Activated CD4-positive, alpha-beta T cell treated with anti-CD3 and anti-CD28 coated beads for 36 hours (primary cell): ENCODE data around the gene ATP4B. TPM values are rescaled to one million over a fixed set of nuclear protein-coding genes. Genes with fewer than 3 reads are reported as not detected.

ENCODE experiments used
- ATAC-seq: fragments of 200-7000 bp; cut with Tn5 transposase; one replicate; pipeline ENCODE4 v1.10.0; 2021; ENCODE audit warnings: mild to moderate bottlenecking, moderate library complexity
- CTCF ChIA-PET: fragments of 350-600 bp; sonication (Branson Sonifier 250); formaldehyde crosslinking; loops from one replicate; lab custom pipeline; 2021; ENCODE audit warnings: antibody characterized with exemption; lab: Charles Lee
- POLR2A ChIA-PET: fragments of 350-600 bp; sonication (Branson Sonifier 250); formaldehyde crosslinking; loops from one replicate; lab custom pipeline; 2021; ENCODE audit warnings: antibody characterized with exemption, inconsistent platforms; lab: Charles Lee
- DNase-seq: peaks from one replicate; pipeline ENCODE4 v3.0.0-alpha.2; 2020
- H3K27ac Mint-ChIP-seq: one replicate; pipeline ENCODE4 v1.8.0; 2021; ENCODE audit warnings: mixed read lengths
- H3K27me3 Mint-ChIP-seq: one replicate; pipeline ENCODE4 v1.8.0; 2021; ENCODE audit warnings: mixed read lengths
- H3K36me3 Mint-ChIP-seq: one replicate; pipeline ENCODE4 v1.8.0; 2021; ENCODE audit warnings: low read depth, mixed read lengths
- H3K4me1 Mint-ChIP-seq: one replicate; pipeline ENCODE4 v1.8.0; 2021; ENCODE audit warnings: mixed read lengths
- H3K4me3 Mint-ChIP-seq: one replicate; pipeline ENCODE4 v1.8.0; 2021; ENCODE audit warnings: mild to moderate bottlenecking, moderate library complexity, mixed read lengths
- H3K9me3 Mint-ChIP-seq: one replicate; pipeline ENCODE4 v1.8.0; 2021; ENCODE audit warnings: low read depth, mixed read lengths
- intact Hi-C, 2 experiments: fragments of 100-400 bp; cut with DNase I in 1 of 2; cut with micrococcal nuclease in 1 of 2; formaldehyde crosslinking; loops; one replicate each; pipeline versions ENCODE4 v1.14.2 to v1.15.1; 2022 to 2024; cut with DNase I, micrococcal nuclease
- total RNA-seq, 2 experiments: library from RNA; stranded (reverse); gene quantifications; one replicate each; pipeline ENCODE4 v1.2.3, GENCODE V29; 2021

ATP4B gene
- total RNA-seq, 2 experiments from 2014 or later, result not detected

DNA sequence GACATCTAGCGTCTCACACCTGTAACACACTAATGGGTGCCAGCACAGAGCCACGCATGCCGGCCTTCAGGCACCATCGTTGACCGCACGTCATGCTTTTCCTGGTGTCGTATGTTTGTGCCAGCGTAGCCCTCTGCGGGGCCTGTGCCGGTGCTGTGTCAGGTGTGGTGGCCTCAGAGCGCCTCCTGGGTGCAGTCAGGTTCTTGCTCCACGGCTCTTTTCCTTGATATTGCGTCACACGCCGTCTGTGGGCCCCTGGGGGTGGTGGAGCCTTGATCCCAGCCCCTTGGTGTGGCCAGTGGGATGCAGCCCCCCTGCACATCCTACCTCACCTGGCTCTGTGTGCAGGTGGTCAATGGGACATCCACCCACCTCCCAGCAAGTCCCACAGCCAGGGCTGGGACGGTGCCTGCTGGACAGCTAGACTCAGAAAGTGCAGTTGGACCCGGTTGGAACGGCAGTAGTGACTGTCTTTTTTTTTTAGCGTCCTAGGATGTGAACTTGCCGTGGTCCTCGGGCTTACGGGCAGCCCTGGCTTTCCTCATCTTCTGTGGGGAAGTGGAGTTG lies 48.9 kb downstream of the ATP4B start:
- H3K27me3 Mint-ChIP-seq, result no peaks in the 10 kb centered on the region
- intact Hi-C loops, result no loop called here
- H3K27ac Mint-ChIP-seq, result no peak overlapping the region
- H3K9me3 Mint-ChIP-seq, result no peaks in the 10 kb centered on the region
- ATAC-seq (no peak), DNase-seq (no peak)
- POLR2A ChIA-PET, result no interaction called here
- H3K4me3 Mint-ChIP-seq, result no peak overlapping the region
- CTCF ChIA-PET, result no interaction called here
- peaks cover 22% of the 10 kb centered on the region for H3K4me1 Mint-ChIP-seq
- H3K36me3 Mint-ChIP-seq, result peaks cover 38% of the 10 kb centered on the region

DNA sequence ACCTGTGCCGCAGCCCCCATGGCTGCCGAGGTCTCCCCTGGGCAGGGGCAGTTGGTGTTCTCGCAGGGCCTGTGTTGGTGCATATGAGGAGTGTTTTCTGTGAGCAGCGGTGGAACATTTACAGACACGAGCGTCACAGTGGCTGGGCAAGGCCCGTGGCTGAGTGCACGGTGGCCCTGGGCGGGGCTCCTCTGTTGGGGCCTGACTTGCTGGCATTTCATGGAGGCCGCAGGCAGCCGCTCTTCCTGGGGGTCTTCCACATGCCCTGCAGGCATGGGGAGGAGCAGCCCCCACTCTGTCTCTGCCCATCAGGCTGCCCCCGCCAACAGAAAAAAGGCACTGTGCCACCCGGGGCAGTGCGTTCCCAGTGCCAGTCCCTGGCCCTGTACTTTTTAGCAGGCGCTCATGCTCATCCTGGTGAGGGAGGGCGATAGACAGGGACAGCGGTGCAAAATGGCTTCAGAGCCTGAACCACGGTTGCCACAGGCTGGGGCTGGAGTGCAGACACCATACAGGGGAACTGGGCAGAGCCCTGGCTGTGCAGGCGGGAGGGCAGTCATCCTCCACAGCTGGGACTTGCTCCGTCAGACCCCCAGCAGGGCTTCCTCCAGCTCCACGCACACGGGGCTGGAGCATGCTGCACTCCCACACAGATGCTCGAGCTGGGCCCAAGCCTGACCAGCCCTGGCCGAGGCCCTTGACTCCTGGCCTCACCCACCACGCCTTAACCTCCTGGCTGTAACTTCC lies 49.9 kb downstream of the ATP4B start:
- DNase-seq (no peak), ATAC-seq (no peak)
- no peak overlapping the region for H3K27ac Mint-ChIP-seq
- intact Hi-C loops, result no loop called here
- H3K27me3 Mint-ChIP-seq, result no peaks in the 10 kb centered on the region
- H3K36me3 Mint-ChIP-seq, result peaks cover 38% of the 10 kb centered on the region
- peaks cover 27% of the 10 kb centered on the region for H3K4me1 Mint-ChIP-seq
- H3K9me3 Mint-ChIP-seq, result no peaks in the 10 kb centered on the region
- CTCF ChIA-PET, result no interaction called here
- POLR2A ChIA-PET, result no interaction called here
- H3K4me3 Mint-ChIP-seq, result no peak overlapping the region

DNA sequence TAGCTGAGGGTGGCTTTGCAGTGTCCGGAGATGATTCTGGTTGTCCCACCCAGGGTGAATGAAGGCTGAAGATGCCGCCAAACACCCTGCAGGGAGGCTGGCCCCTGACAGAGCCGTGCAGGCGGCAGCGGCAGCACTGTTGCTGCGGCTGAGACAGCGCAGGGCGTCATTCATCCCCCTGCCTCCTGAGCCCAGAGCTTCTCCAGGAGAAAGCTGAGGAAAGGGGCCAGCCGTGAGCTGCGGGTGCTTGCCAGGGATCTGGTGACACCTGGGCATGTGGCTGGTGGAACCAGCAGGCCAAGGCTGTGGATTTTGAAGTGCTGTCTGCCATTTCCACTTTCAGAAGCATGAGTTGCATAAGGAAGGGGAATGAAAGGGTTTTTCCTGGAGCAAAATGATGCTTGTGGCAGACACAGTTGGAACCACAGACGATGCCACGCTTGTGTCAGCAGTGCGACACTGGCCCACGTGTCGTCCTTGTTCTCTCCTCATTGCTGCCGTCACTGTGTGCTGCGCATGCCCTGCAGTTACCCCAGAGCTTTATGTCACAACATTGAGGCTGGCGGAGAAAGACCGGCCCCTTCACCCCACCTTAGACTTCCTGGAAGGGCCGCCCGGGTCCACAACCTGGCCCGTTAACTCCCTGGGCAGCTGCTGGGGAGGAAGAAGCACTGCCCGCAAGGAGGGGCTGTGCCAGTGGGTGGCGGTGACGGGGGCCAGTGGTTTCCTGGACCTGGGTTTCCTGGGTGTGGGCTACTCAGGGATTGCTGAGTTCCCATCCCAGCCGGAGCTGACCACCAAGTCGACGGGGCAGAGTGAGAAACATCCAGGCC lies 50.7 kb downstream of the ATP4B start:
- H3K36me3 Mint-ChIP-seq, result peaks cover 35% of the 10 kb centered on the region
- peaks cover 26% of the 10 kb centered on the region for H3K4me1 Mint-ChIP-seq

DNA sequence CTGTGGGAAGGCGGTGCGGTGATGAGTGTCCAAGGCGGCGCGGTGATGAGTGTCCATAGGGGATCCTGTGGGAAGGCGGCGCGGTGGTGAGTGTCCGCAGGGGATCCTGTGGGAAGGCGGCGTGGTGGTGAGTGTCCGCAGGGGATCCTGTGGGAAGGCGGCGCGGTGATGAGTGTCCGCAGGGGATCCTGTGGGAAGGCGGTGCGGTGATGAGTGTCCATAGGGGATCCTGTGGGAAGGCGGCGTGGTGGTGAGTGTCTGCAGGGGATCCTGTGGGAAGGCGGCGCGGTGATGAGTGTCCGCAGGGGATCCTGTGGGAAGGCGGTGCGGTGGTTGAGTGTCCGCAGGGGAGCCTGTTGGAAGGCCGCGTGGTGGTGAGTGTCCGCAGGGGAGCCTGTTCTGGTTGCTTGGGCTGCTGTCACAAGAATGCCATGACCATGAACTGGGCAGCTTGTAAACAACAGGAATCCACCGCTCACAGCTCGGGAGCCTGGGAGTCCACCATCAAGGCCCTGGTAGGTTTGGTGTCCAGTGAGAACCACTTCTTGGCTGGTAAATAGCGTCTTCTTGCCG lies 52.0 kb downstream of the ATP4B start:
- intact Hi-C loops, result no loop called here
- ChIA-PET CTCF (no interaction called here), POLR2A (no interaction called here)
- Mint-ChIP-seq H3K9me3 (no peaks in the 10 kb centered on the region), H3K27ac (no peak overlapping the region), H3K4me3 (no peak overlapping the region), H3K36me3 (peaks cover 23% of the 10 kb centered on the region), H3K4me1 (peaks cover 21% of the 10 kb centered on the region), H3K27me3 (no peaks in the 10 kb centered on the region)
- no peak for DNase-seq
- no peak for ATAC-seq

More for the DNA sequence above, 50.7 kb downstream of the ATP4B start:
- no peaks in the 10 kb centered on the region for H3K27me3 Mint-ChIP-seq
- ChIA-PET POLR2A (no interaction called here), CTCF (interaction anchor here (1.0 kb wide), 1 partner anchor 234 kb away, joined by 3 read pairs; no protein-coding TSS in a partner anchor)
- H3K9me3 Mint-ChIP-seq, result no peaks in the 10 kb centered on the region
- no peak for ATAC-seq
- intact Hi-C loops, result no loop called here
- H3K4me3 Mint-ChIP-seq, result no peak overlapping the region
- no peak overlapping the region for H3K27ac Mint-ChIP-seq
- no peak for DNase-seq

DNA sequence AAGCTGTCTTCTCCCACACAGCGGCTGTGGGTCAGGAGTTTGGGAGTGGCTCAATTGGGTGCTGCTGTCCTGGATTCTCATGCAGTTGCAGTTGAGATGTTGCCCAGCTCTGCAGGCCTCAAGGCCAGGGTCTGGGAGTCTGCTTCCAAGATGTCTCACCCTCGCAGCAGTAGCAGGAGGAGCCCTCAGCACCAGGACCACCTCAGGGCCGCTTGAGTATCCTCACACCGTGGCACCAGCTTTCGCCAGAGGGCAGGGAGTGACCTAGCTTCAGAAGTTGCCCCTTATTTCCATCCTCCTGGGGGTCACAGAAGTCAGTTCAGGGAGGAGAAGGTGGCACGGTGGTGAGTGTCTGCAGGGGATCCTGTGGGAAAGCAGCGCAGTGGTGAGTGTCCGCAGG lies 52.5 kb downstream of the ATP4B start:
- Mint-ChIP-seq H3K4me1 (peaks cover 21% of the 10 kb centered on the region), H3K4me3 (no peak overlapping the region), H3K9me3 (no peaks in the 10 kb centered on the region), H3K36me3 (peaks cover 22% of the 10 kb centered on the region), H3K27me3 (no peaks in the 10 kb centered on the region), H3K27ac (peak overlapping the region; percentile 23)
- no peak for ATAC-seq
- ChIA-PET CTCF (no interaction called here), POLR2A (no interaction called here)
- intact Hi-C loops, result no loop called here
- DNase-seq, result no peak

DNA sequence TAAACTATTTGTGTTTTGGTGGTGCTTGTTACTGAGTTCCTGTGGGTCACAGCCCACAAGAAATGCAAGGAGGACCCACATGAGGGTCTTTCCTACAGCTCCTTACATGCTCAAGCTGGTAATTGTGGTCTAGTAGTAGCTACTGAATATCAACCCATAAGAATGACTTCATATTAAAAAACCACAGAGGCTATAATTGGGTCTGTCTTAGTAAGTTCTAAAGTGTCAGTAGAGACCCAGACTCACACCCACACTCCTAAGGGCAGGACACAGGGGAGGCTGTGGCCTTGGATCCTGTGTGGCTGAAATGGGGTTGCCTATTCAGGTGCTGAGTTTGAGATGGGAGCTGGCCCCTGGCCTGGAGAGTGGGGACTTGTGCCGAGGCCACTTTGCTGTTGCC lies 53.8 kb downstream of the ATP4B start:
- Mint-ChIP-seq H3K4me1 (peaks cover 21% of the 10 kb centered on the region), H3K9me3 (no peaks in the 10 kb centered on the region), H3K4me3 (no peak overlapping the region), H3K36me3 (peaks cover 27% of the 10 kb centered on the region), H3K27me3 (no peaks in the 10 kb centered on the region), H3K27ac (no peak overlapping the region)
- intact Hi-C loops, result no loop called here
- ChIA-PET CTCF (no interaction called here), POLR2A (interaction anchor here (0.8 kb wide), 1 partner anchor 16 kb away, joined by 8 read pairs; no protein-coding TSS in a partner anchor)
- DNase-seq (no peak), ATAC-seq (no peak)

DNA sequence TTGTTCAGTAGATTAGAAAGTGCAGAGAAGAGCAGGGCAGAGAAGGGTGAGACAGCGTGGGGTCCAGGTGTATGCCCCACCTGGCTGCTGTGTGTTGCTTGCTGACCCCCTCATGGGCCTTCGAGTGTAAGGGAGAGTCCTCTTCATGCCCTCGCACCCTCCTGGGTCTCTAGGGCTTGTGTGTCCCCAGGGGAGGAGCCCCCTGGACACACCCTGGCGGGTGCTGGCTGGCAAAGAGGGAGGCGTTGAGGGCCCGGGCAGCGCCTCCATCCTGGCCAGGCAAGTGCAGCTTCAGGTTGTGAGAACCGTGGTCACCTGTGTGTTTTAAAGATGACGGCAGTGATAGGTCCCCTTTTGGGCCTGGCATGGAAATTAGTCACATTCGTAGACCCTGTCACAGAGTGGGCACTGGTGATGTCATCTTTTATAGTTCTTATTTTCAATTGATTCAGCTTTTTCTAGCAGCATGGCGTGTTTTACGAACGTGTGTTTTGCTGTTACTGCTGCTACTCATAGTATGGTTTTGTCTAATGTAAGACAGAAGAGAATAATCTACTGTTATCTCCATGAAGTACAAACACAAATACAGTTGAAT lies 54.8 kb downstream of the ATP4B start:
- no peaks in the 10 kb centered on the region for H3K9me3 Mint-ChIP-seq
- POLR2A ChIA-PET, result interaction anchor here (0.8 kb wide), 1 partner anchor 15 kb away, joined by 8 read pairs; no protein-coding TSS in a partner anchor
- H3K27ac Mint-ChIP-seq, result no peak overlapping the region
- DNase-seq (no peak), ATAC-seq (no peak)
- CTCF ChIA-PET, result interaction anchor here (0.5 kb wide), 1 partner anchor 12 kb away, joined by 3 read pairs; no protein-coding TSS in a partner anchor
- H3K36me3 Mint-ChIP-seq, result peaks cover 31% of the 10 kb centered on the region
- no peaks in the 10 kb centered on the region for H3K27me3 Mint-ChIP-seq
- peaks cover 21% of the 10 kb centered on the region for H3K4me1 Mint-ChIP-seq
- intact Hi-C loops, result no loop called here
- H3K4me3 Mint-ChIP-seq, result no peak overlapping the region

DNA sequence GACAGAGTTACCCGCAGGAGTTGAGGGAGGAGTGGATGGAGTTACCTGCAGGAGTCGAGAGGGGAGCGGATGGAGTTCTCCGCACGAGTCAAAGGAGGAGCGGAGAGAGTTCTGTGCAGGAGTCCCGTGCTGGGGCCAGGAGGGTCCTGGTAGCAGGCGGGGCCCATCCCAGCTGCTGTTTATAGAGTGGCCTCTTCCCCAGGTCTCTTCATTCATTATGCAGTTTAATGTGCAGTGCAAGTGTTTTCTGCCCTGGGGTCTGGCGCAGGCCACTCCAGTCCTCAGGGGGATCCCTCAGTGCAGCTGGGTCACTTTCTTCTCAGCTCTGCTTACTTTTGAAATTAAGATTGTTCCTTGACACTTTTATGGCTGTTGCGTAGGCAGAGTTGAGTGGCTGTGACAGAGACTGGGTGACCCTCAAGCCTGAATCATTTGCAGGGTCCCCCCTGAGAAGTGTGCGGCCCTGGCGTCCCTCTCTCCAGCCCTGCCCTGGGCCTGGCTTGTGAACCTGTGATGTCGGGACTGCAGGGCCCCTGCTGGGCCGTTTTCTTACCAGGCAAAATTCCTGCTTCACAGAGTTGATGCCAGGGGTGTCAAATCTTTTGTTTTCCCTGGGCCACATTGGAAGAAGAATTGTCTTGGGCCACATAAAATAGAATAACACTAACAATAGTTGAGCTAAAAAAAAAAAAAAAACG lies 55.6 kb downstream of the ATP4B start:
- no peak overlapping the region for H3K27ac Mint-ChIP-seq
- intact Hi-C loops, result no loop called here
- ATAC-seq (no peak), DNase-seq (no peak)
- peaks cover 39% of the 10 kb centered on the region for H3K36me3 Mint-ChIP-seq
- no peaks in the 10 kb centered on the region for H3K27me3 Mint-ChIP-seq
- H3K4me3 Mint-ChIP-seq, result no peak overlapping the region
- CTCF ChIA-PET, result interaction anchor here (0.5 to 0.6 kb wide), 2 partner anchors 12 to 642 kb away, joined by 3 read pairs; no protein-coding TSS in a partner anchor
- POLR2A ChIA-PET, result no interaction called here
- no peaks in the 10 kb centered on the region for H3K9me3 Mint-ChIP-seq
- peaks cover 21% of the 10 kb centered on the region for H3K4me1 Mint-ChIP-seq

DNA sequence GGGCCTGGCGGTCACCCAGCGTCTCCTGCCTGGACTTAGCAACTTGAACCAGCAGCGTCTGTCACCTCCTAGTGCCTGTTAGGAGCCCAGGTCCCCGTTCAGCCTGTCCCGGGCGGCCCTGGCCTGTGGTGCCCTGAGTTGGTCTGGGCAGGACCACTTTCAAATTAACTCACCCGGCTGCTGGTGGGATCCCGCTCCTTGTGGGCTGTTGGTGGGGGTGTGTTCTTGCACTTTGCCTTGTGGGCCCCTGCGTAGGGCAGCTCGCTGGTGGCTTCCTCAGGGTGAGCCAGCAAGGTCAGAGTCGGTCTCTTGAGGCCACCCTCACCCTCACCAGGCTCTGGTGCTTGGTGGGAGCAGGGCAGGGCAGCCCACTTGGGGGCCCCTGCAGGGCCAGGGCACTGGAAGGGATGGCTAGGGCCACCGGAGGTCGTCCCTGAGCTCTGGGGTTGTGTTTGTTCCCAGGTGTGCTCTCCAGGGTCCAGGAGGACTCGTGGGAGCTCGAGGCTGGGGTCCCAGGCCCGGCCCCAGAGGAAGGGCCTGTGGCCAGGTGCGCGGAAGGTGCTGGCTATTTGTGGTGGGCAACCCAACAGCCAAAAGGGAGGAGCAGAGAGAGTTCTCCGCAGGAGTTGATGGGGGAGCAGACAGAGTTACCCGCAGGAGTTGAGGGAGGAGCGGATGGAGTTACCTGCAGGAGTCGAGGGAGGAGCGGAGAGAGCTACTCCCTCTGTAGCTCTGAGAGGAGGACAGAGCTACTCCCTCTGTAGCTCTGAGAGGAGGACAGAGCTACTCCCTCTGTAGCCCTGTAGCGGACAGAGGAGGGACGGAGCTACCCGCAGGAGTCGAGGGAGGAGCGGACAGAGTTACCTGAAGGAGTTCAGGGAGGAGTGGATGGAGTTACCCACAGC lies 56.6 kb downstream of the ATP4B start:
- H3K27ac Mint-ChIP-seq, result no peak overlapping the region
- POLR2A ChIA-PET, result no interaction called here
- peaks cover 48% of the 10 kb centered on the region for H3K36me3 Mint-ChIP-seq
- ATAC-seq (no peak), DNase-seq (no peak)
- intact Hi-C loops, result no loop called here
- no peak overlapping the region for H3K4me3 Mint-ChIP-seq
- H3K9me3 Mint-ChIP-seq, result no peaks in the 10 kb centered on the region
- CTCF ChIA-PET, result no interaction called here
- H3K27me3 Mint-ChIP-seq, result no peaks in the 10 kb centered on the region
- H3K4me1 Mint-ChIP-seq, result peaks cover 20% of the 10 kb centered on the region

DNA sequence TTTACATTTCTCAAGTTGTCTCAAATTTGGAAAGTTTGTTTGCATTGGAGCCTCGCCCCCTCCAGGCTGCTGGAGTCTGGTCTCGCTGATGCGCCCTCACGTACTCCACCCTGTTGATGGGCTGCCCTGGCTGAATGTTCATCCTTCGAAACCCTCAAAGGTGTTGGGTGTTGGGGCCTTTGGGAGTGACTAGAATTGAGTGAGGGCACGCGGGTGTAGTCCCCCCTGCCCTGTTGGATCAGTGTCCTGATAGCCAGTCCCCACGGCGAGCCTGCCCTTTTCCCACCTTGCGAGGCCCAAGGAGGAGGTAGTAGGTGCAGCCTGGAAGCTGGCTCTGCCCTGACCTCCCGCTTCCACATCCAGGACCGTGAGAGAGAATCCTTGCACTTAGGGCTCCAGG lies 58.6 kb downstream of the ATP4B start:
- H3K4me3 Mint-ChIP-seq, result no peak overlapping the region
- ATAC-seq, result no peak
- H3K4me1 Mint-ChIP-seq, result peaks cover 12% of the 10 kb centered on the region
- ChIA-PET CTCF (no interaction called here), POLR2A (no interaction called here)
- intact Hi-C loops, result no loop called here
- no peaks in the 10 kb centered on the region for H3K27me3 Mint-ChIP-seq
- H3K27ac Mint-ChIP-seq, result no peak overlapping the region
- no peak for DNase-seq
- no peaks in the 10 kb centered on the region for H3K9me3 Mint-ChIP-seq
- peaks cover 57% of the 10 kb centered on the region for H3K36me3 Mint-ChIP-seq
